GM06990 (cell line): ENCODE data around the gene TPRKB.

Source experiments
- DNase-seq: peaks from one replicate; pipeline ENCODE4 v3.0.0-alpha.2; 2011; ENCODE audit not compliant: insufficient read length; ENCODE audit errors: extremely low read depth
- H3K27me3 ChIP-seq: replicated peaks from 2 replicates; pipeline ENCODE4 v1.6.0; 2011; ENCODE audit warnings: low read length; ENCODE audit not compliant: control insufficient read depth, insufficient read depth
- H3K36me3 ChIP-seq: 2 replicates; pipeline ENCODE4 v1.5.1; 2011; ENCODE audit warnings: low read length; ENCODE audit not compliant: control insufficient read depth, insufficient read depth
- H3K4me3 ChIP-seq: replicated peaks from 2 replicates; pipeline ENCODE4 v1.5.1; 2011; ENCODE audit warnings: low read depth, mild to moderate bottlenecking, control low read depth, low read length
- TF ChIP-seq, protein P1 (sequence below): IDR thresholded peaks from 2 replicates; pipeline ENCODE4 v1.5.1; 2011; ENCODE audit warnings: low read length, control low read depth, mild to moderate bottlenecking, inconsistent platforms; ENCODE audit not compliant: insufficient read depth, poor library complexity, severe bottlenecking

Gene TPRKB

DNA sequence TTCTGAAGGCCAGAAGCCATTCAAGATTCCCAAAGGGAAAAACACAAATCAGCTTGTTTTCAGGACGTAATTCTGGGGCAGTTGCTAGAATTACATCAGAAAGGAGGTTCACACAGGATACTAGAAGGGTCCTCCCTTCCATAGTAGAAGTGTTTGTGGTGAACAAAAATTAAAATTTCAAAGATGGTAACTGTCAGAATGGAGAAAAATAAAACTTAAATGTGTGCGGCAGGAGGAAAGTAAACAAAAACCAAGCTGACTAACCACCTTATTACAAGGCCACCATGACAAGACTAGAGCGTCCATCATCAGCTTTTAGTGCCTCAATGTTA is 9.7 kb upstream of the TPRKB start:
- H3K36me3 ChIP-seq, result peaks cover 4% of the 10 kb centered on the region
- DNase-seq, result no peak
- TF ChIP-seq, protein P1, sequence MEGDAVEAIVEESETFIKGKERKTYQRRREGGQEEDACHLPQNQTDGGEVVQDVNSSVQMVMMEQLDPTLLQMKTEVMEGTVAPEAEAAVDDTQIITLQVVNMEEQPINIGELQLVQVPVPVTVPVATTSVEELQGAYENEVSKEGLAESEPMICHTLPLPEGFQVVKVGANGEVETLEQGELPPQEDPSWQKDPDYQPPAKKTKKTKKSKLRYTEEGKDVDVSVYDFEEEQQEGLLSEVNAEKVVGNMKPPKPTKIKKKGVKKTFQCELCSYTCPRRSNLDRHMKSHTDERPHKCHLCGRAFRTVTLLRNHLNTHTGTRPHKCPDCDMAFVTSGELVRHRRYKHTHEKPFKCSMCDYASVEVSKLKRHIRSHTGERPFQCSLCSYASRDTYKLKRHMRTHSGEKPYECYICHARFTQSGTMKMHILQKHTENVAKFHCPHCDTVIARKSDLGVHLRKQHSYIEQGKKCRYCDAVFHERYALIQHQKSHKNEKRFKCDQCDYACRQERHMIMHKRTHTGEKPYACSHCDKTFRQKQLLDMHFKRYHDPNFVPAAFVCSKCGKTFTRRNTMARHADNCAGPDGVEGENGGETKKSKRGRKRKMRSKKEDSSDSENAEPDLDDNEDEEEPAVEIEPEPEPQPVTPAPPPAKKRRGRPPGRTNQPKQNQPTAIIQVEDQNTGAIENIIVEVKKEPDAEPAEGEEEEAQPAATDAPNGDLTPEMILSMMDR, result no peak
- no peaks in the 10 kb centered on the region for H3K27me3 ChIP-seq
- H3K4me3 ChIP-seq, result no peak overlapping the region

DNA sequence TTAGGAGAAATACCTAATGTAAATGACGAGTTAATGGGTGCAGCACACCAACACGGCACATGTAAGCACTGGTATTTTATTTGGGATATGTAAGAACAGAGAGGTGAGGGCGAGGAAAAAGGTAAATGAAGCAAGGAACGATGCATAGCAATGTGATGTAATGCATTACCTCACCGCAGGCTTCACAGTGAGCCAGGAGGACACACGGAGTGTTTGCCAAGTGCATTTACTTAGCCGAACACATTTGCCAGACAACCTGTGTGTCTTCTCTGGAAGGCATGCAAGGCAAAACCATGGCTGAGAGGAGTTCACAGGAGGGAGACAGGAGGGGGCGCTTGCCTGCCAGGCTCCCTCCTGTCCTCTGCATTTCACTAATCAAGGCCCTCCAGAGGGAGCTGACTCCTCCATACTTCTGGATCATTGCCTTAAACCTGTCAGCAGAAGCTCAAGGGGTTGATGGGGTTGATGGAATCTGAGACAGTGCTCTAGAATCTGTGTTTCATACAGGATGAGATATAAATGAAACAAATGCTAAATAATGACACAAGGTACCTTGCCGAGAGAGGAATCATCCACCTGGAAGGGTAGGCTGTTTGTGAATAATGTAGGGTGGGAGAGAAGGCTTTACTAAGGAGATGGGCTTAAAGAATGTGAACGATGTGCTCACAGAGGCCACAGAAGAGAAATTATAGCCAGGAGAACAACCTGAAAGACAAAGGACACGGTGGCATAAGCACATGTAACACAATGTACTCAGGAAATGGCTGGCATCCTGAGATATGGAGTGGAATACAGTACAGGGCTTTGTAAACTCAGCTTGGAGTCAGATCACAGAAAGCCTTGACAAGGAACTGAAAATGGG is 9.1 kb upstream of the TPRKB start:
- DNase-seq, result no peak
- Histone ChIP-seq H3K4me3 (no peak overlapping the region), H3K27me3 (no peaks in the 10 kb centered on the region), H3K36me3 (peaks cover 4% of the 10 kb centered on the region)
- TF ChIP-seq, protein P1, result no peak

DNA sequence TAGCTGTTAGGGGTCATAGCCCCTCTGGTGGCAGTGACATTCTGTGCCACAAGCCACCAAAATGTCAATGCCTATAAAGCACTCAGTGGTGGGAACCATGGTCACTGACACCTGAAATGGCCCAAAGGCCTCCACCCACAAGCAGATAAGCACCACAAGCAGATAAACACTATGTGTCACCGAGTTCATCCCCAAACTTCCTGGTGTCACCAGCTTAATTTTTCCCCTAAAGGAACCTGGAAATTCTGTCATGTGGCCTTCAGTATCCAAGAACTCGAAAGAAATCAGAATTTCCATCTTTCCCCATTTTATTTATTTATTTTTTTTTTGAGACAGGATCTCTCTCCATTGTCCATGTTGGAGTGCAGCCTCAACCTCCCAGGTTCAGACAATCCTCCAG is 3.6 kb upstream of the TPRKB start:
- TF ChIP-seq, protein P1, result no peak
- DNase-seq, result no peak
- Histone ChIP-seq H3K36me3 (no peaks in the 10 kb centered on the region; the same call in 1 of the 2 replicates), H3K4me3 (no peak overlapping the region), H3K27me3 (no peaks in the 10 kb centered on the region)

DNA sequence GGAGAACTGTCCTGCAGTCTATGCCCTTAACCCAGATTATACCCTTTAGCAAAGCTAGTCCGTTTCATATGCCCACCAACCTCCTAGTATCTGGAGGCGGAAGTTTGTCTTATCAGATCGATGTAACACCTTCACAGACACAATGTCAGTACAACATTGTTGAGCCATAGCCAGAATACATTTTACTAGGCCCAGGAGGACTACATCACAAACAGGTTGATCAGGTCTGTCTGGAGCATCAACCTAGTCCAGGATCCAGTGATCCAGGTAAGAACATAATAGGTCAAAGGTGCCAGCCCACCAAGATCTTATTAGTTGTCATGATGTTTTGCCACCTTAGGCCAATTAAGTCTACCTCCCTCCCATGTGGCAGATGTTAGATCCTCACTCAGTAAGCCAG is 2.0 kb upstream of the TPRKB start:
- DNase-seq, result no peak
- H3K36me3 ChIP-seq, result no peaks in the 10 kb centered on the region; the same call in 1 of the 2 replicates
- TF ChIP-seq, protein P1, result no peak

DNA sequence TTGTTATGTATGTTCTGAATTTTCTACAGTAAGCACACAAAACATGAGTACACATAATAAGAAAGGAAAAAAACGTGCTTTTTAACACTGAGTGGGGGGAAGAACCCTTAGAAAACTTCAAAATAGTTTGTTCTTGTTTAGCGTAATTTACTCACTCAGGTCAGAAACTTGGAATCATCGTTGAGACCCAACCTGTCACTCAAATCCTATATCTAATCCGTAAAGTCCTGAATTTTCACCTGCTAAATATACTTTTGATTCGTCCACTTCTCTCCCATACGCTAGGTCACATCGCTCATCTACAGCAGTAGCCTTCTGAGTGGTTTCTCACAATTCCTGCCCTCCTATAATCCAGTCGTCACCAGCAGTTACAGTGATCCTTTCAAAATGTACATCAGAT is 767 bp downstream of the TPRKB start:
- peaks cover 4% of the 10 kb centered on the region for H3K36me3 ChIP-seq
- H3K4me3 ChIP-seq, result peak overlapping the region; percentile 78
- H3K27me3 ChIP-seq, result no peaks in the 10 kb centered on the region
- no peak for DNase-seq
- TF ChIP-seq, protein P1, result no peak

More for the DNA sequence above, 2.0 kb upstream of the TPRKB start:
- Histone ChIP-seq H3K4me3 (no peak overlapping the region), H3K27me3 (no peaks in the 10 kb centered on the region)
